Stimulated activated naive CD4-positive, alpha-beta T cell (primary cell): ENCODE measurements around the gene MFSD2A.
A peak's percentile ranks its signal among the peaks of the same experiment; 100 is the strongest.
"Not testable (repeated sequence)": the region's sequence is repeated elsewhere in the genome, so short reads cannot be mapped to it uniquely, and the experiment has no call there.

Experiments used
- DNase-seq, 6 experiments: peaks; one replicate each; lab custom pipeline; 2025; lab: John Stamatoyannopoulos, UW

Gene MFSD2A

DNA sequence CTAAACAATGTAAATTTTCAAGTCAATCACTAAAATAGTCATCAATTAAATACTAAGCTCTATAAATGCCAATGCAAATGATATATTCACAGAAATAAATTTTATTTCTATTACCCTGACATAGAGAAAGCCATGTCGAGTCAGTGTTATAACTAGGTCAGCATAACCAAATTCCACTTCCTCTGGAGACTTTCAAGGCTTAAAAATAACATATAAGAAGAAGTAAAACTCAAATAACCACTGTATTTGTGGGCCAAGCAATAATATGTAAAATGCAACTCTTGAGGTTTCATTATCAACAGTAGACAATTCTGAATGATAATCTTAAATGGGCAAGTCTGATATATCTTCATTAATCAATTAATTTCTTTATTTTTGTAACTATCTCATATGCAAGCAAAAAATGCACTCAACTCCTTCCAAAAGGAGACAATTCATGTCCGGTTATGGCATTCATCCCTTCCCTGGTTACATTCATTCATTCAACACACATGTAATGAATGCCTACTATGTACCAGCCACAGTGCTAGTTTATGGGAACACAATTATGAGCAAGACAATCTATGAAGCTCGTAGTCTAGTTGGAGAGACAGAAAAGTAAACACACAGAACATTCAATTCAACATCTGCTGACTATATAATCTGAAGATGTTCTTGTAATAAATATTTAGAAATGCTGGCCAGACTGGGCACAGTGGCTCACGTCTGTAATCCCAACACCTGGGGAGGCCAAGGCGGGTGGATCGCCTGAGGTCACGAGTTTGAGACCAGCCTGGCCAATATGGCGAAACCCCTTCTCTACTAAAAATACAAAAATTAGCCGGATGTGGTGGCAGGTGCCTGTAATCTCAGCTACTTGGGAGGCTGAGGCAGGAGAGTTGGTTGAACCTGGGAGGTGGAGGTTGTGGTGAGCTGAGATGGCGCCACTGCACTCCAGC, 48.5 kb downstream of the MFSD2A start:
- DNase-seq = no peak

- DNase-seq = no peak
Measured at GRCh38 chr1:40004857-40005256, 49.9 kb downstream of the MFSD2A start.

- DNase-seq = not testable (repeated sequence)
Measured at GRCh38 chr1:40007481-40008034, 52.6 kb downstream of the MFSD2A start.

GRCh38 chr1:40011198-40011597, 56.3 kb downstream of the MFSD2A start:
- no peak for DNase-seq

DNA sequence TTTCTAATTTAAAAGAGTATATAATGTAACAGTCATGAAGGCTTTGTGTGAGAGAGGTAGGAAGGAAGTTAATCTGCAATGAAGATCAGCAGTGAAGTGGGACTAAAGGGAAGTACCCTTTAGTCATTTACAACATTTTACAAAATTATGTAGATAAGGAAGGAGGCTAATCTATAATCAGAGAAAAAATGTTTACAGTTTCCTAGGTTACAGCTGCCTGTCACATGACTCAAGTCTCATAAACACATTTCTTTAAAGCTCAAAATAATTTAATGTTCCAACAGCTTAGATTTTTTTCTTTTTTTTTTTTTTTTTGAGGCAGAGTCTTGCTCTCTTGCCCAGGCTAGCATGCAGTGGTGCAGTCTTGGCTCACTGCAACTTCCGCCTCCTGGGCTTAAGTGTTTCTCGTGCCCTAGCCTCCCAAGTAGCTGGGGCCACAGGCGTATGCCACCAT, 59.3 kb downstream of the MFSD2A start:
- peak in 2 of 6 experiments; percentile 16 to 18 for DNase-seq

DNA sequence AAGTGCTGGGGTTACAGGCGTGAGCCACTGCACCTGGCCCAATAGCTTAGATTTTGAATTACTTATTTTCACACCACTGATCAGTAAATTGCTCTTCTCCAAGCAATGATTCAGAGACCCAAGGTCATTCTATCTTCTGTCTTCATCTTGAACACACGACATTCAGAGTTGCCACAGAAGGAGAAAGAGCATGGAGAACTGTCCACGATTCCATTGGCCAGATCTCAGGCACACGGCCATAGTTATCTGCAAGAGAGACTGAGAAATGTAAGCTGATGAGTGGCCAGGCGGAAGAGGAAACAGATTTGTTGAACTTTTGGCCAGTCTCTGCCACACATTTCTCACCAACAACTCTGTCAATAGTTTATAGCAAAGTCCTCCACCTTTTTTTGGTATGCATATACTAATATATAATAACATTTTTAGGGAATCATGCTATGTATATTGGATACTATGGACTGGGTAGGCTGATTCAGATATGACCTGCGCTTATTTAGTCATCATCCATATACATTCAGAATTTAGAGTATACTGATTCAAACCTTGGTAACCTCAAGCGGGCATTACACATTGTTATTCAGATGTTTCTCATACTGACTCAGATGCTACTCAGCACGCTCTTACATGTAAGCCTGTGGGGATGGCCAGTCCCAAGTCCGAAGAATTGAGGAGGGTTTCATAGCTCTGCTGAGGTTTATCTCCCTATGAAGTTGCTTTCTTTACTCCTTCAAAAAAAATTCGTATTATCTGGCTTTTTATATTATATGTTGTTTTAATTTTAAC, 60.1 kb downstream of the MFSD2A start:
- no peak for DNase-seq

DNA sequence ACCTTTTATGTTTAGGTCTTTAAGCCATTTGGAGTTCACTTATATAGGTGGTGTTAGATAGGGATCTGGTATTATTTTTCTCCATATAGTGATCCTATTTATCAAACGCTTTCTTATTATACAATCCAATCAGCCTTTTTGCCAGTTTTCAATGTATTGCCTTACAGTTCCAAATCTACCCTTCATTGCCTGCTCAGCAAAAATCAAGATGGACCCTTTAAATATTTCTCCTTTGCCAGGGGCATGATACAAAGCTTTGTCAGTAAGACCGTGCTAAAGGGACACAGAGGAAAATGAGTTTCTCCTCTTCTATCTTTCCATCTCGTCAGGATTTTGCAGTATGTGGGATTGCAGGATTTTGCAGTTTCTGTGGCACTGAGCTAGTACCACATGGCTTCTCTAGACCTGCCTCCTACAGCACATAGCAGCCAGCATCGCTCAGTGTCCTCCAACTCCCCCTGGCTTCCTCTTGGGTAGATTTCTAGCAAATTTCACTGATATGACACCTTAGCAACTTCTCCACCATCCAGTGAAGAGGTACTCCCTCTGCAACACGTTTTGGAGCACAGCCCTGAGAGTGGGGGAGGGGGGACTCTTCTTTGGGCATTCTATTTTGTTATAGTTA, 63.1 kb downstream of the MFSD2A start:
- no peak for DNase-seq
